Adipocyte (in vitro differentiated cells): ENCODE data around the gene ANTXR2.
A peak's percentile ranks its signal among the peaks of the same experiment; 100 is the strongest.

Experiments
- DNase-seq: peaks from one replicate; pipeline ENCODE4 v3.0.0-alpha.2; 2015; ENCODE audit warnings: low read depth
- H3K27me3 ChIP-seq: replicated peaks from 2 replicates; pipeline ENCODE4 v1.7.0; 2013; ENCODE audit warnings: mild to moderate bottlenecking, low read length, moderate library complexity; ENCODE audit not compliant: control insufficient read depth, insufficient read depth
- H3K36me3 ChIP-seq: 2 replicates; pipeline ENCODE4 v1.7.0; 2013; ENCODE audit warnings: low read length, mild to moderate bottlenecking, moderate library complexity; ENCODE audit not compliant: control insufficient read depth, insufficient read depth, severe bottlenecking
- H3K4me1 ChIP-seq: 2 replicates; pipeline ENCODE4 v1.7.0; 2013; ENCODE audit warnings: mild to moderate bottlenecking, low read length, moderate library complexity; ENCODE audit not compliant: control insufficient read depth, insufficient read depth
- H3K4me3 ChIP-seq: 2 replicates; pipeline ENCODE4 v1.7.0; 2013; ENCODE audit warnings: mild to moderate bottlenecking, low read length, moderate library complexity
- H3K9ac ChIP-seq: 2 replicates; pipeline ENCODE4 v1.7.0; 2013; ENCODE audit warnings: mild to moderate bottlenecking, low read length, moderate library complexity
- H3K9me3 ChIP-seq: 2 replicates; pipeline ENCODE4 v1.7.0; 2013; ENCODE audit warnings: mild to moderate bottlenecking, low read length, moderate library complexity; ENCODE audit not compliant: control insufficient read depth

ANTXR2 gene

GRCh38 chr4:80076681-80077080 is 3.7 kb upstream of the ANTXR2 start:
- peaks cover 22% of the 10 kb centered on the region for H3K4me1 ChIP-seq
- no peaks in the 10 kb centered on the region for H3K27me3 ChIP-seq
- no peaks in the 10 kb centered on the region for H3K36me3 ChIP-seq
- no peak overlapping the region for H3K9ac ChIP-seq
- H3K9me3 ChIP-seq, result no peaks in the 10 kb centered on the region
- no peak overlapping the region for H3K4me3 ChIP-seq
- DNase-seq, result no peak

- H3K27me3 ChIP-seq, result no peaks in the 10 kb centered on the region
- no peaks in the 10 kb centered on the region for H3K36me3 ChIP-seq
- no peak for DNase-seq
- no peaks in the 10 kb centered on the region for H3K9me3 ChIP-seq
- H3K9ac ChIP-seq, result no peak overlapping the region
- H3K4me3 ChIP-seq, result no peak overlapping the region
- H3K4me1 ChIP-seq, result peaks cover 22% of the 10 kb centered on the region
Measured at GRCh38 chr4:80075995-80076675, 3.1 kb upstream of the ANTXR2 start.

GRCh38 chr4:80074651-80075050 is 1.6 kb upstream of the ANTXR2 start:
- DNase-seq, result no peak
- Histone ChIP-seq H3K4me3 (no peak overlapping the region), H3K9ac (no peak overlapping the region), H3K9me3 (no peaks in the 10 kb centered on the region), H3K4me1 (peaks cover 36% of the 10 kb centered on the region), H3K36me3 (no peaks in the 10 kb centered on the region), H3K27me3 (no peaks in the 10 kb centered on the region)

GRCh38 chr4:80074069-80074468 is 1.0 kb upstream of the ANTXR2 start:
- H3K36me3 ChIP-seq, result peaks cover 3% of the 10 kb centered on the region
- H3K9me3 ChIP-seq, result no peaks in the 10 kb centered on the region
- no peak for DNase-seq
- peak overlapping the region; percentile 98 for H3K9ac ChIP-seq
- no peaks in the 10 kb centered on the region for H3K27me3 ChIP-seq
- peaks cover 42% of the 10 kb centered on the region for H3K4me1 ChIP-seq
- peak overlapping the region; percentile 87 for H3K4me3 ChIP-seq

GRCh38 chr4:80073473-80074008 is 512 bp upstream of the ANTXR2 start:
- Histone ChIP-seq H3K27me3 (no peaks in the 10 kb centered on the region), H3K4me1 (peaks cover 47% of the 10 kb centered on the region), H3K4me3 (peak overlapping the region; percentile 87), H3K9me3 (no peaks in the 10 kb centered on the region), H3K36me3 (peaks cover 8% of the 10 kb centered on the region), H3K9ac (peak overlapping the region; percentile 98)
- DNase-seq, result no peak

GRCh38 chr4:80072228-80072743 is 743 bp downstream of the ANTXR2 start:
- Histone ChIP-seq H3K9ac (peak overlapping the region; percentile 98), H3K4me3 (peak overlapping the region; percentile 87), H3K27me3 (no peaks in the 10 kb centered on the region), H3K36me3 (peaks cover 21% of the 10 kb centered on the region), H3K9me3 (no peaks in the 10 kb centered on the region), H3K4me1 (peaks cover 47% of the 10 kb centered on the region)
- DNase-seq, result peak; percentile 72

GRCh38 chr4:80071604-80072227 is 1.3 kb downstream of the ANTXR2 start:
- peak overlapping the region; percentile 87 for H3K4me3 ChIP-seq
- peaks cover 27% of the 10 kb centered on the region for H3K36me3 ChIP-seq
- peak overlapping the region; percentile 98 for H3K9ac ChIP-seq
- DNase-seq, result no peak
- no peaks in the 10 kb centered on the region for H3K9me3 ChIP-seq
- peaks cover 43% of the 10 kb centered on the region for H3K4me1 ChIP-seq
- H3K27me3 ChIP-seq, result no peaks in the 10 kb centered on the region

GRCh38 chr4:80070880-80071603 is 2.0 kb downstream of the ANTXR2 start:
- Histone ChIP-seq H3K9me3 (no peaks in the 10 kb centered on the region), H3K9ac (peak overlapping the region; percentile 98), H3K4me3 (peak overlapping the region; percentile 87), H3K36me3 (peaks cover 33% of the 10 kb centered on the region), H3K27me3 (no peaks in the 10 kb centered on the region), H3K4me1 (peaks cover 39% of the 10 kb centered on the region)
- DNase-seq, result peak; percentile 52

- H3K27me3 ChIP-seq, result no peaks in the 10 kb centered on the region
- peak overlapping the region; percentile 98 for H3K9ac ChIP-seq
- H3K9me3 ChIP-seq, result no peaks in the 10 kb centered on the region
- H3K36me3 ChIP-seq, result peaks cover 43% of the 10 kb centered on the region
- DNase-seq, result peak; percentile 45
- peak overlapping the region; percentile 87 for H3K4me3 ChIP-seq
- H3K4me1 ChIP-seq, result peaks cover 49% of the 10 kb centered on the region
Measured at GRCh38 chr4:80069837-80070731, 2.9 kb downstream of the ANTXR2 start.

- no peak for DNase-seq
- Histone ChIP-seq H3K27me3 (no peaks in the 10 kb centered on the region), H3K4me3 (peak overlapping the region; percentile 87), H3K9ac (peak overlapping the region; percentile 98), H3K9me3 (no peaks in the 10 kb centered on the region), H3K4me1 (peaks cover 55% of the 10 kb centered on the region), H3K36me3 (peaks cover 51% of the 10 kb centered on the region)
Measured at GRCh38 chr4:80069108-80069836, 3.8 kb downstream of the ANTXR2 start.
